BJ (cell line): ENCODE measurements around the gene ZNF185. TPM values are rescaled to one million over a fixed set of nuclear protein-coding genes. Genes with fewer than 3 reads are reported as not detected.

Experiments
- CTCF ChIA-PET: fragments of 350-600 bp; formaldehyde crosslinking; extraction: SDS; loops from one replicate; lab custom pipeline; 2021; ENCODE audit warnings: antibody characterized with exemption, inconsistent platforms; lab: Yijun Ruan, JAX
- POLR2A ChIA-PET: fragments of 300-600 bp; sonication (Branson Sonifier 250); formaldehyde crosslinking; extraction: SDS; loops from one replicate; lab custom pipeline; 2021; ENCODE audit warnings: antibody characterized with exemption; lab: Charles Lee
- DNase-seq: peaks from one replicate; pipeline ENCODE4 v3.0.0-alpha.2; 2011; ENCODE audit warnings: low read depth
- H3K27me3 ChIP-seq: 2 replicates; pipeline ENCODE4 v1.6.0; 2011; ENCODE audit warnings: low read length; ENCODE audit not compliant: control insufficient read depth, insufficient read depth
- H3K36me3 ChIP-seq: 2 replicates; pipeline ENCODE4 v1.5.1; 2011; ENCODE audit warnings: low read length; ENCODE audit not compliant: control insufficient read depth, insufficient read depth
- H3K4me3 ChIP-seq: 2 replicates; pipeline ENCODE4 v1.5.1; 2011; ENCODE audit warnings: low read depth, mild to moderate bottlenecking, control low read depth, low read length
- polyA plus RNA-seq: library from polyadenylated mRNA; depleted of rRNA; stranded (reverse); fragments of >200 nt; gene quantifications from 2 replicates; pipeline ENCODE4 v1.2.3, GENCODE V29; 2011
- TF ChIP-seq, protein P1 (sequence below): IDR thresholded peaks from 2 replicates; pipeline ENCODE4 v1.5.1; 2011; ENCODE audit warnings: low read depth, mild to moderate bottlenecking, control low read depth, inconsistent platforms, low read length, moderate library complexity; ENCODE audit not compliant: insufficient read depth

Gene ZNF185
- polyA plus RNA-seq, 1 experiment: 8.3 TPM

DNA sequence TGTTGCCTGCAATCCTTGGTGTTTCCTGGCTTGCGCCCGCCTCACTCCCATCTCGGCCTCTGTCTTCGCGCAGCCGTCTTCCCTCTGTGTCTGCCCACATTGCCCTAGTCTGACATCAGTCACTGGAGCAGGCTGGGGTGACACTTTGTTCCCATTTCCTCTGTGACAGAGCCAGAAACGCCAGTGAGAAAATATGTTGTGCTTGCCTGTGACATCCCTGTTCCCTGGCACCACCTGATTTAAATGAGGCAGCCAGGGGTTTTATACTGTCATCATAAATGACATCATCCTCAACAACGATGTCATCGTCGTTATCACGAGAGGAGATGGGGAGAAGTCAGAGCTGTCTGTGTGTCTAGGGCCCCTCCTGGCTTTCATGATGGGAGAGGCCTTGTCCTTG, 29.1 kb downstream of the ZNF185 start:
- ChIA-PET CTCF (interaction anchor here (1.0 to 2.7 kb wide), 6 partner anchors 12 to 287 kb away, joined by 3 to 15 read pairs (median 6); no protein-coding TSS in a partner anchor), POLR2A (no interaction called here)
- DNase-seq: no peak
- no peaks in the 10 kb centered on the region for H3K36me3 ChIP-seq
- no peak overlapping the region for H3K4me3 ChIP-seq
- H3K27me3 ChIP-seq: no peaks in the 10 kb centered on the region
- TF ChIP-seq, protein P1, sequence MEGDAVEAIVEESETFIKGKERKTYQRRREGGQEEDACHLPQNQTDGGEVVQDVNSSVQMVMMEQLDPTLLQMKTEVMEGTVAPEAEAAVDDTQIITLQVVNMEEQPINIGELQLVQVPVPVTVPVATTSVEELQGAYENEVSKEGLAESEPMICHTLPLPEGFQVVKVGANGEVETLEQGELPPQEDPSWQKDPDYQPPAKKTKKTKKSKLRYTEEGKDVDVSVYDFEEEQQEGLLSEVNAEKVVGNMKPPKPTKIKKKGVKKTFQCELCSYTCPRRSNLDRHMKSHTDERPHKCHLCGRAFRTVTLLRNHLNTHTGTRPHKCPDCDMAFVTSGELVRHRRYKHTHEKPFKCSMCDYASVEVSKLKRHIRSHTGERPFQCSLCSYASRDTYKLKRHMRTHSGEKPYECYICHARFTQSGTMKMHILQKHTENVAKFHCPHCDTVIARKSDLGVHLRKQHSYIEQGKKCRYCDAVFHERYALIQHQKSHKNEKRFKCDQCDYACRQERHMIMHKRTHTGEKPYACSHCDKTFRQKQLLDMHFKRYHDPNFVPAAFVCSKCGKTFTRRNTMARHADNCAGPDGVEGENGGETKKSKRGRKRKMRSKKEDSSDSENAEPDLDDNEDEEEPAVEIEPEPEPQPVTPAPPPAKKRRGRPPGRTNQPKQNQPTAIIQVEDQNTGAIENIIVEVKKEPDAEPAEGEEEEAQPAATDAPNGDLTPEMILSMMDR: no peak

DNA sequence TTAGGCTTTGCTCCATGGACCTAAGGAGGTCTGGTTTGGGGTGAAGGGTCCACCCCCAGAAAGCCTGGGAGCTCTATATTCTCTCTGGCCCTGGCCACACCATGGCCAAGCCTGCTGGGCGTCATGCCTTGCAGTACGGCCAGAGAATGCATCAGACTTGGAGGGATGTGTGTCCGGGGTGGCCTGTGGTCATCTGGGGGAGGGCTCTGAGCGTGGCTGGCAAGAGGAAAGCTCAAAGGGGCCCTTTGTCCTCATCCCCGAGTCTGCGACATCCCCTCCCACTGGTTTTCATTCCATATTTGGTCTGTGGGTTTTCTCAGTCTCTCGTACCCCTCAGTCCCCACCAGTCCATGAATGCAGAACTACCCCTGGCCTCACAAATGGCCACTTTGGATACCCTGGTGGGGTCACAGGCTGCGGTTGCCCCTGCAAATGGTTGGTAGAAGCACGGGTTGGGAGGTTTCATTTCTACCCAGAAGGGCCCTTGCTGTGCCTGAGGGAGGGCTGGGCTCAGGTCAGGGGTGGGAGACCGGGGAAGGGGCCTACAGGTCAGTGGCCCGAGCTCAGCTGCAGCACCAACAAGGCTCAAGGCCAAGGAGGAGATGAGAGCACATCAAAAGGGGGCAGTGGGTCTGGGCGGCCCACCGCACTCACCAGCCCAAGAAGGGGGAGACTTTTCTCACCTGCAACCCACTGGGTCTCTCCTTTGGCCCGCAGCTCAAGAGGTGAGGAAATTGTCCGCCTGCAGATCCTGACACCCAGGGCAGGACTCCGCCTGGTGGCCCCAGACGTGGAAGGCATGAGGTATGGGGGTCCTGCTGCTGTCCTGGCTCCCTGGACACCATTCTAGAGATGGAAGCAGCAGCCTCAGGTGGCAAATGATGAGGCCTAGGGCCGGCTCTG, 30.2 kb downstream of the ZNF185 start:
- TF ChIP-seq, protein P1: no peak
- Histone ChIP-seq H3K36me3 (no peaks in the 10 kb centered on the region), H3K4me3 (no peak overlapping the region), H3K27me3 (no peaks in the 10 kb centered on the region)
- ChIA-PET POLR2A (no interaction called here), CTCF (no interaction called here)
- DNase-seq: no peak

- TF ChIP-seq, protein P1: no peak
- no peak overlapping the region for H3K4me3 ChIP-seq
- no peaks in the 10 kb centered on the region for H3K27me3 ChIP-seq
- DNase-seq: no peak
- POLR2A ChIA-PET: no interaction called here
- CTCF ChIA-PET: no interaction called here
- no peaks in the 10 kb centered on the region for H3K36me3 ChIP-seq
Observed at GRCh38 chrX:152928761-152929400, 31.0 kb downstream of the ZNF185 start.

DNA sequence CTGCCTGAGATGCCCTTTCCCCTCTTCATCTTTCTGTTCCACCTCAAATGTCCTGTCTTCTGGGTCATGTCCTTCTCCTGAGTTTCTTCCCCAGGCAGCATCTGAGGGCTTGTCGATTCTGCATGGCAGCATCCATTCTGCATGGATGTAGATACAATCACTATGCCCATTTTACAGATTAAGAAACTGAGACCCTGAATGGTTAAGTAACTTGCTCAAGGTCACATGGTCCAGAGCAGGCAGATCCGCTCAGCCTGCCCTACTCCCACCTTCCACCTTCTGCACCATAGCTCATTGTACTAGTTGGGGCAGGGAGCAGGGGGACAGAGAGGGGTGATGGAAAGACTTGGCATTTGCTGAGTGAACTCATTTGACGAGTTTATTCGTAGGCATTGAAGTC, 32.0 kb downstream of the ZNF185 start:
- Histone ChIP-seq H3K4me3 (no peak overlapping the region), H3K36me3 (no peaks in the 10 kb centered on the region), H3K27me3 (no peaks in the 10 kb centered on the region)
- TF ChIP-seq, protein P1: no peak
- ChIA-PET CTCF (no interaction called here), POLR2A (no interaction called here)
- DNase-seq: no peak

GRCh38 chrX:152930516-152930915, 32.6 kb downstream of the ZNF185 start:
- DNase-seq: no peak
- ChIA-PET CTCF (no interaction called here), POLR2A (no interaction called here)
- H3K36me3 ChIP-seq: no peaks in the 10 kb centered on the region
- no peak overlapping the region for H3K4me3 ChIP-seq
- no peaks in the 10 kb centered on the region for H3K27me3 ChIP-seq
- TF ChIP-seq, protein P1: no peak
